ENCODE data around the gene TADA2A. TPM values are rescaled to one million over a fixed set of nuclear protein-coding genes. Genes with fewer than 3 reads are reported as not detected.
A peak's percentile ranks its signal among the peaks of the same experiment; 100 is the strongest.

TADA2A gene
- total RNA-seq, 4 donors from 2014 or later, result 11.5 to 23.7 (median 17.7) TPM

DNA sequence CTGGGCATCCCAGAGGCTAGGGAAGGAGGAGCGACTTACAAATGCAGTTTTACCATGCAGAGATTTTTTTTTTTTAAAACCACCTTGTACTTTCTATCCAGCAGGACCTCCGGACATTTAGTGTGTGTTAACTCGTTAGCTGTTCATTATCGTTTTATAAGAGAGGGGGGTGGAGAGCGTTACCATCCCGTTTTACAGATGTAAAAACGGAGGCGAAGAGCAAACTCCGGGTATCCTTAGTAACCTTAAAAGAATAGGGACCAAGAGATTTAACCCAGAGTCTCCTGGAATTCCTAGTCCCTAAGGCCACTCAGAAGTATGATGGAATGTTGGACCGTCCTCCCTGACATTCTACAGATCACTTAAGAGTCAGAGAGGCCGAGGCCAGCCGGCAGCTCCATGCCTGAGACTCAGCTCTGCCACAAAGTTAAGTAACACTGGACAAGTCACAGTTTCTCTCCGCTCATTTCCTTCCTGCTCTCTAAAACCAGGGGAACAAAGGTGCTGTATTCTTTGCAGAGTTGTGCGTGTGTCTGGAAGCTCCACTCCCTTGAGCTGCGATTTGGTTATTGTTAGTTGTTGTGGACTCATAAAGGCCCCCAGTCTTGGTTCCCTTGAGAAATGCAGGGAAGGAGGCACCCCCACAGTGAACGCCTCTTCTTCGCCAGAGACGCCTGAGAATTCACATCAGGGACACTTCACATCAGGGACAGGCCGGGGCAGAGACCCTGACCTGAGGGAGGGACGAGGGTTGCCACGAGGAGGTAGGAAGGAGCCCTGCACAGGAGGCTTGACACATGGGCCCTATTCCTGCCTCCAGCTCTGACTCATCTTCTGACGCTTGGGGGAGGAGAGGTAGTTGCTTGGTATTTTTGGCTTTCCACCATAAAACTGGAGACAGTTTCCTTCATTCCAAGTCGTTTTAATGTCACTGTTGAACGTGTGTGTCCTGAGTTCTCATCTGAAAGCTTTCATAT, 84.2 kb downstream of the TADA2A start:
- 12% methylated on average over 24 of the region's 24 CpGs for WGBS
- intact Hi-C loops (cut with DNase I), result no loop called here

DNA sequence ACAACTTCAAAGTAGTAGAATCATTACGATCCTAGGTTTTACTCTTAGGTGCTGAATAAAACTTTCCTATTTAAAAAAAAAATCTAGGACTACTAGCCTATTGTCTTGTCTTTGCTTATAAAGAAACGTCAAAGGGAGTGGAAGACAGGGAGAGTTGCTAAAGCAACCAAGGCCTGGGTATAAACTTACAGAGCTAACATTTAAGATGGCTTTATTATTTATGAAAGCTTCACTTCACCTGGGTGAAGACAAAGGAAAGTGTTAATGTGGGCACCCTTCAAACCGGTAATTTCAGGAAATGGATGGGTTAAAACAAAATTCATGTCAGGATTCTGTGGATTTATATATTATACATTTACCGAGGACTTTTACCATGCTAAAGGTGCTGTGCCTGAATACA, 85.5 kb downstream of the TADA2A start:
- Histone ChIP-seq H3K4me3 (peak overlapping the region; percentile 76 to 89 (median 87)), H3K36me3 (no peaks in the 10 kb centered on the region), H3K9me3 (no peaks in the 10 kb centered on the region), H3K27me3 (no peaks in the 10 kb centered on the region), H3K27ac (replicated peaks in 1 of 4) (peak overlapping the region; percentile 91 to 94 (median 92)), H3K4me1 (peaks cover 39 to 76% (median 64%) of the 10 kb centered on the region in 4 donors)
- DNase-seq (ENCODE audit: extremely low spot score), result no peak
- intact Hi-C loops (cut with DNase I), result no loop called here
- TF ChIP-seq, protein P1, sequence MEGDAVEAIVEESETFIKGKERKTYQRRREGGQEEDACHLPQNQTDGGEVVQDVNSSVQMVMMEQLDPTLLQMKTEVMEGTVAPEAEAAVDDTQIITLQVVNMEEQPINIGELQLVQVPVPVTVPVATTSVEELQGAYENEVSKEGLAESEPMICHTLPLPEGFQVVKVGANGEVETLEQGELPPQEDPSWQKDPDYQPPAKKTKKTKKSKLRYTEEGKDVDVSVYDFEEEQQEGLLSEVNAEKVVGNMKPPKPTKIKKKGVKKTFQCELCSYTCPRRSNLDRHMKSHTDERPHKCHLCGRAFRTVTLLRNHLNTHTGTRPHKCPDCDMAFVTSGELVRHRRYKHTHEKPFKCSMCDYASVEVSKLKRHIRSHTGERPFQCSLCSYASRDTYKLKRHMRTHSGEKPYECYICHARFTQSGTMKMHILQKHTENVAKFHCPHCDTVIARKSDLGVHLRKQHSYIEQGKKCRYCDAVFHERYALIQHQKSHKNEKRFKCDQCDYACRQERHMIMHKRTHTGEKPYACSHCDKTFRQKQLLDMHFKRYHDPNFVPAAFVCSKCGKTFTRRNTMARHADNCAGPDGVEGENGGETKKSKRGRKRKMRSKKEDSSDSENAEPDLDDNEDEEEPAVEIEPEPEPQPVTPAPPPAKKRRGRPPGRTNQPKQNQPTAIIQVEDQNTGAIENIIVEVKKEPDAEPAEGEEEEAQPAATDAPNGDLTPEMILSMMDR (IDR thresholded peaks at IDR 0.05), result no peak
- no peak for TF ChIP-seq POLR2A (IDR thresholded peaks at IDR 0.05; ENCODE audit: low read depth)
- no peak for TF ChIP-seq EP300 (IDR thresholded peaks at IDR 0.05)
- no peak for TF ChIP-seq POLR2AphosphoS5 (IDR thresholded peaks at IDR 0.05)
- WGBS, result 28% methylated on average over 4 of the region's 4 CpGs

More for the DNA sequence above, 84.2 kb downstream of the TADA2A start:
- Histone ChIP-seq H3K27ac (replicated peaks in 1 of 4) (peak overlapping the region; percentile 91 to 94 (median 92)), H3K9me3 (no peaks in the 10 kb centered on the region), H3K36me3 (no peaks in the 10 kb centered on the region), H3K27me3 (no peaks in the 10 kb centered on the region), H3K4me1 (peaks cover 39 to 72% (median 64%) of the 10 kb centered on the region in 4 donors), H3K4me3 (peak overlapping the region; percentile 76 to 89 (median 87))
- TF ChIP-seq POLR2AphosphoS5 (IDR thresholded peaks at IDR 0.05) (peak; percentile 58 to 78), EP300 (IDR thresholded peaks at IDR 0.05) (no peak)
- DNase-seq (ENCODE audit: extremely low spot score), result no peak

DNA sequence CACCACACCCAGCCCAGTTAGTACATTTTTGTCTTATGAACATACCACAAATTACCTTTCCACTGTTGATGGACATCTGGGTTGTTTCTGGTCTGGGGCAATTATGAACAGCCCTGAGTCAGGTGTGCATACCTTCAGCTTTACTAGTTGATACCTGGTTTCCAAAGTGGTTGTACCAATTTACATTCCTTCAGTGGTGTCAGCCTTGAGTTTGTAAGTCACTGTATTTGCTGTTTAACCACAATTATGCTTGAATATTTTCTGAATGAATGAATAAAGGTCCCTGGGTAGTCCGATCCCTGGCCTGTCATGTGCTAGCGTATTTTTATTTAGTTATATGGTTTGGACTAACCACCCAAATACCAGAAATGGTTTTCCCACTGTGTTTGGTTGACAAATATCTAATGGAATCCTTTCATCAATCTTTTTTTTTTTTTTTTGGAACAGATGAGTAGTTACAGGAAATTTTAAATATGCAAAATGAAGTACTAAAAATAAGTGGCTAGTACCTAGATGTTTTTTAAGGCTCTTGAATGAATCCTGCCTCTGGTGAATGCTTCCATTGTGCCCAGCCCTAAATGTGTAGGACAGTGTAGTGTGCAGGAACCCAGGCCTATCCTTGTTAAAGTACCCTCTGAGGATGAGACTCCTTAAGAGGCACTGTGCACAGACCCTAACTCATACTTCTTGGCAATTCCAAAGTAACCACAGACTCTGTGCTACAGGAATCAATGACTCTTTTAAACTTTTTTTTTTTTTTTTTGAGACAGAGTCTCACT, 86.8 kb downstream of the TADA2A start:
- H3K4me3 ChIP-seq, result no peak overlapping the region
- no peaks in the 10 kb centered on the region for H3K9me3 ChIP-seq
- H3K27ac ChIP-seq (replicated peaks in 1 of 4), result peak overlapping the region; percentile 91 to 94 (median 92)
- peaks cover 31 to 75% (median 57%) of the 10 kb centered on the region in 4 donors for H3K4me1 ChIP-seq
- no peaks in the 10 kb centered on the region for H3K36me3 ChIP-seq
- intact Hi-C loops (cut with DNase I), result no loop called here
- 39% methylated on average over 2 of the region's 2 CpGs for WGBS
- no peaks in the 10 kb centered on the region for H3K27me3 ChIP-seq
- TF ChIP-seq POLR2A (IDR thresholded peaks at IDR 0.05; ENCODE audit: low read depth), result no peak
- no peak for DNase-seq (ENCODE audit: extremely low spot score)

DNA sequence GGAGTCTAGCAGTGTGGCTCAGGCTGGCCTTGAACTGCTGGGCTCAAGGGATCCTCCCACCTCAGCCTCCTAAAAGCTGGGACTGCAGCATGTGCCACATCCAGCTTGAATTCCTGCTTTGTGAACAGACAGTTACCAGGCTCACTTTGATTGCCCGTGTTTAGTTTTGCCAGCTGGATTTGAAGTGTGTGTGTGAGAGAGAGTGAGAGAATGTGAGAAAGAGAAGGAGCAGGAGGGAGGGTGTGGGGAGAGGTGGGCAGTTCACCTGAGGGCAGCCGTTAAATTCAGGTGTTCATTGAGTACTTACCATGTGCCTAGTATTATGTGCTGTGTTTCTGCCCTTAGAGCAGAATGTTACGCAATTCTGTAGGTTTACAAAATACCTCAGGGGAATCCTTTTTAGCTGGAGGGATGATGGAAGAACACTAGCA, 87.7 kb downstream of the TADA2A start:
- no peaks in the 10 kb centered on the region for H3K36me3 ChIP-seq
- no peak for DNase-seq (ENCODE audit: extremely low spot score)
- H3K4me3 ChIP-seq, result no peak overlapping the region
- intact Hi-C loops (cut with DNase I), result no loop called here
- H3K27ac ChIP-seq (replicated peaks in 1 of 4), result peak overlapping the region; percentile 91 to 94 (median 92)
- peaks cover 30 to 67% (median 52%) of the 10 kb centered on the region in 4 donors for H3K4me1 ChIP-seq
- H3K9me3 ChIP-seq, result no peaks in the 10 kb centered on the region
- no peaks in the 10 kb centered on the region for H3K27me3 ChIP-seq
- WGBS, result 57% methylated on average over 3 of the region's 3 CpGs
- TF ChIP-seq POLR2A (IDR thresholded peaks at IDR 0.05; ENCODE audit: low read depth), result no peak
- no peak for TF ChIP-seq POLR2AphosphoS5 (IDR thresholded peaks at IDR 0.05)
- TF ChIP-seq, protein P1 (IDR thresholded peaks at IDR 0.05), result no peak
- TF ChIP-seq EP300 (IDR thresholded peaks at IDR 0.05), result no peak

DNA sequence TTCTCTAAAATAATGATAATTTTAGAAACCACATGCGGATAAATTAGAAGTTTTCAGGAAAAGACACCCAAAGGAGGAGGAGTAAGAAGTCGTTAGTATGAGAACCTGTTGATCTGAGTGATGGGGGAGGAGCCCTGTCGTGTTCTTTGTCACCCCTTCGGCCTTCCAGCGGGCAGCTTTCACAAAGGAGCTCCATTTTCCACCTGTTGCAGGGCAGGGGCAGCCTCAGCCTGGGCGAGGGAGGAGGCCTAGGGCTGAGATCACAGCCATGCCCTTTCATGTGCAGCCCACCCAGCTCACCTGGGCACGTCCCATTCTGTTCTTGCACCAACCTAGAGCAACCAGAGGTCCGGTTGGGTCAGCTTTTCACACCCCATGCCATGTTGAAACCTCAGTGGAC, 88.3 kb downstream of the TADA2A start:
- H3K27me3 ChIP-seq, result no peaks in the 10 kb centered on the region
- WGBS, result 80% methylated on average over 8 of the region's 8 CpGs

More for the DNA sequence above, 88.3 kb downstream of the TADA2A start:
- Histone ChIP-seq H3K36me3 (peaks cover 0 to 5% (median 0%) of the 10 kb centered on the region in 4 donors), H3K4me1 (peaks cover 30 to 67% (median 52%) of the 10 kb centered on the region in 4 donors), H3K27ac (replicated peaks in 1 of 4) (peak overlapping the region; percentile 91 to 94 (median 92)), H3K9me3 (no peaks in the 10 kb centered on the region), H3K4me3 (no peak overlapping the region)
- intact Hi-C loops (cut with DNase I), result no loop called here
- TF ChIP-seq POLR2AphosphoS5 (IDR thresholded peaks at IDR 0.05), result no peak
- TF ChIP-seq POLR2A (IDR thresholded peaks at IDR 0.05; ENCODE audit: low read depth), result no peak
- TF ChIP-seq, protein P1 (IDR thresholded peaks at IDR 0.05), result no peak
- TF ChIP-seq EP300 (IDR thresholded peaks at IDR 0.05), result no peak
- DNase-seq (ENCODE audit: extremely low spot score), result no peak

Measured in esophagus muscularis mucosa (tissue), 4 donors.